ENCODE results near the gene KRTAP12-3. TPM values are rescaled to one million over a fixed set of nuclear protein-coding genes. Genes with fewer than 3 reads are reported as not detected.

KRTAP12-3 gene
- total RNA-seq, 4 donors from 2014 or later = not detected

- Histone ChIP-seq H3K27ac (no peak overlapping the region), H3K4me1 (no peaks in the 10 kb centered on the region), H3K36me3 (no peaks in the 10 kb centered on the region), H3K4me3 (no peak overlapping the region), H3K9me3 (no peaks in the 10 kb centered on the region), H3K27me3 (no peaks in the 10 kb centered on the region)
- no peak for TF ChIP-seq CTCF (IDR thresholded peaks at IDR 0.05)
- no peak for TF ChIP-seq POLR2A (IDR thresholded peaks at IDR 0.05)
- DNase-seq = no peak
These were observed 7.0 kb downstream of the KRTAP12-3 start for GRCh38 chr21:44664691-44665090.

GRCh38 chr21:44666401-44667320, 8.9 kb downstream of the KRTAP12-3 start, which contains the start of gene KRTAP12-2:
KRTAP12-2 (minus strand) TSS chr21:44666927; CDS start chr21:44666886, 41 bp downstream.
- no peak for TF ChIP-seq CTCF (IDR thresholded peaks at IDR 0.05)
- TF ChIP-seq POLR2A (IDR thresholded peaks at IDR 0.05) = no peak
- no peak for DNase-seq
- peaks cover 0 to 8% (median 2%) of the 10 kb centered on the region in 4 donors for H3K9me3 ChIP-seq
- no peaks in the 10 kb centered on the region for H3K36me3 ChIP-seq
- no peaks in the 10 kb centered on the region for H3K4me1 ChIP-seq
- no peak within 1 kb of the TSS for H3K27ac ChIP-seq
- no peaks in the 10 kb centered on the region for H3K27me3 ChIP-seq
- H3K4me3 ChIP-seq = no peak within 1 kb of the TSS

GRCh38 chr21:44667612-44668011, 9.9 kb downstream of the KRTAP12-3 start:
- no peaks in the 10 kb centered on the region for H3K4me1 ChIP-seq
- no peak overlapping the region for H3K4me3 ChIP-seq
- H3K36me3 ChIP-seq = no peaks in the 10 kb centered on the region
- no peak overlapping the region for H3K27ac ChIP-seq
- DNase-seq = no peak
- TF ChIP-seq CTCF (IDR thresholded peaks at IDR 0.05) (no peak), POLR2A (IDR thresholded peaks at IDR 0.05) (no peak)
- H3K27me3 ChIP-seq = no peaks in the 10 kb centered on the region
- H3K9me3 ChIP-seq = peaks cover 0 to 15% (median 4%) of the 10 kb centered on the region in 4 donors

GRCh38 chr21:44670642-44671432, 13.1 kb downstream of the KRTAP12-3 start:
- Histone ChIP-seq H3K27me3 (no peaks in the 10 kb centered on the region), H3K27ac (no peak overlapping the region), H3K9me3 (peaks cover 0 to 15% (median 5%) of the 10 kb centered on the region in 4 donors), H3K4me3 (no peak overlapping the region), H3K36me3 (no peaks in the 10 kb centered on the region), H3K4me1 (no peaks in the 10 kb centered on the region)
- DNase-seq = no peak
- no peak for TF ChIP-seq CTCF (IDR thresholded peaks at IDR 0.05)
- TF ChIP-seq POLR2A (IDR thresholded peaks at IDR 0.05) = no peak

- H3K9me3 ChIP-seq = peaks cover 0 to 15% (median 5%) of the 10 kb centered on the region in 4 donors
- TF ChIP-seq CTCF (IDR thresholded peaks at IDR 0.05) = no peak
- no peak for TF ChIP-seq POLR2A (IDR thresholded peaks at IDR 0.05)
These were observed 14.2 kb downstream of the KRTAP12-3 start for GRCh38 chr21:44671911-44672310.

More at GRCh38 chr21:44671911-44672310, 14.2 kb downstream of the KRTAP12-3 start:
- no peak for DNase-seq
- H3K27me3 ChIP-seq = no peaks in the 10 kb centered on the region
- no peaks in the 10 kb centered on the region for H3K4me1 ChIP-seq
- H3K27ac ChIP-seq = no peak overlapping the region
- H3K36me3 ChIP-seq = no peaks in the 10 kb centered on the region
- no peak overlapping the region for H3K4me3 ChIP-seq
